H1 (cell line): ENCODE results near the gene FBN2.

Experiments used
- CEBPB ChIP-seq: IDR thresholded peaks from 2 replicates; pipeline ENCODE4 v1.6.1; 2012; ENCODE audit warnings: low read depth, low read length
- EP300 ChIP-seq, 2 experiments: IDR thresholded peaks; 1 replicate in 1 of 2; 2 replicates in 1 of 2; pipeline ENCODE4 v1.6.1; 2011 to 2012; ENCODE audit warnings: low read depth in 2 of 2, low read length in 2 of 2, mild to moderate bottlenecking in 2 of 2, borderline replicate concordance in 1 of 2, inconsistent platforms in 1 of 2, moderate library complexity in 1 of 2
- EZH2 ChIP-seq: fragments of 200-600 bp; sonication (generic); IDR thresholded peaks from 2 replicates; pipeline ENCODE4 v1.7.1; 2012; ENCODE audit warnings: low read depth, mild to moderate bottlenecking, moderate library complexity, low read length, inconsistent platforms; ENCODE audit not compliant: severe bottlenecking
- TAF1 ChIP-seq: IDR thresholded peaks from 2 replicates; pipeline ENCODE4 v1.6.1; 2011; ENCODE audit warnings: mild to moderate bottlenecking, low read depth, low read length
- TF ChIP-seq, protein P1 (sequence below), 3 experiments: IDR thresholded peaks; 1 replicate in 2 of 3; 2 replicates in 1 of 3; pipeline versions ENCODE4 v1.5.1 to v1.6.1; 2011; ENCODE audit warnings: low read length in 3 of 3, mild to moderate bottlenecking in 3 of 3, inconsistent platforms in 2 of 3, low read depth in 1 of 3, moderate library complexity in 1 of 3; ENCODE audit not compliant: insufficient read depth in 1 of 3; ENCODE audit errors: control extremely low read depth in 1 of 3

DNA sequence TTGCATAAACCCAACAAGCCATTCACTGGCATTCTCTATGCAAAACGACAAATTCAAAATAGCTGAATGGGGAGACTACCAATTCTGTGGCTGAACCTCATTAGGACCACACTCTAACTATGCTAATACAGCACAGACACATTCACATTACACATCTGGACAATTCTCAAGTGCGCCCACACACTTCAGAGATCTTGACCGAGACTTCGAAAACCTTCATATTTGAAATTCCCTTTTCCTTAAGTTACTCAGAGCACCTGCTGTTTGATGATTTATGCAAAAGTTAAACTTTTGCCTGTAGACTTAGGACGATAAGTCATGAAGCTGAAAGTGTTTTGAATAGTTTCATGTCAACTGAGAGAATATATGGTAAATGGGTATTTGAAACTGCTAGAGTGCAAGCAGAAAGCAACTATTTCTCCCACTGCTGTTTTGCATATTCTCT, 111.9 kb downstream of the FBN2 start:
- TF ChIP-seq TAF1 (no peak), EP300 (IDR thresholded peaks at IDR 0.05; ENCODE audit: borderline replicate concordance in 1 of 2, low read depth in 2 of 2, low read length in 2 of 2) (no peak), CEBPB (no peak), EZH2 (no peak)
- TF ChIP-seq, protein P1, sequence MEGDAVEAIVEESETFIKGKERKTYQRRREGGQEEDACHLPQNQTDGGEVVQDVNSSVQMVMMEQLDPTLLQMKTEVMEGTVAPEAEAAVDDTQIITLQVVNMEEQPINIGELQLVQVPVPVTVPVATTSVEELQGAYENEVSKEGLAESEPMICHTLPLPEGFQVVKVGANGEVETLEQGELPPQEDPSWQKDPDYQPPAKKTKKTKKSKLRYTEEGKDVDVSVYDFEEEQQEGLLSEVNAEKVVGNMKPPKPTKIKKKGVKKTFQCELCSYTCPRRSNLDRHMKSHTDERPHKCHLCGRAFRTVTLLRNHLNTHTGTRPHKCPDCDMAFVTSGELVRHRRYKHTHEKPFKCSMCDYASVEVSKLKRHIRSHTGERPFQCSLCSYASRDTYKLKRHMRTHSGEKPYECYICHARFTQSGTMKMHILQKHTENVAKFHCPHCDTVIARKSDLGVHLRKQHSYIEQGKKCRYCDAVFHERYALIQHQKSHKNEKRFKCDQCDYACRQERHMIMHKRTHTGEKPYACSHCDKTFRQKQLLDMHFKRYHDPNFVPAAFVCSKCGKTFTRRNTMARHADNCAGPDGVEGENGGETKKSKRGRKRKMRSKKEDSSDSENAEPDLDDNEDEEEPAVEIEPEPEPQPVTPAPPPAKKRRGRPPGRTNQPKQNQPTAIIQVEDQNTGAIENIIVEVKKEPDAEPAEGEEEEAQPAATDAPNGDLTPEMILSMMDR (IDR thresholded peaks at IDR 0.05; ENCODE audit: control extremely low read depth in 1 of 3, insufficient read depth in 1 of 3, low read depth in 1 of 3, low read length in 3 of 3), result no peak
